Tibial nerve (tissue), 4 donors: ENCODE measurements around the gene CYP24A1. TPM values are rescaled to one million over a fixed set of nuclear protein-coding genes. Genes with fewer than 3 reads are reported as not detected.

Experiments
- DNase-seq, 2 donors: peaks; one replicate each; pipeline ENCODE4 v3.0.0-alpha.2; 2019; ENCODE audit warnings: low spot score in 2 of 2
- H3K27ac ChIP-seq, 4 donors: fragments of 200-600 bp; sonication (generic) in 3 of 4; one replicate each; pipeline ENCODE4 v1.5.1; 2017 to 2019; ENCODE audit warnings: mild to moderate bottlenecking in 1 of 4
- H3K27me3 ChIP-seq, 2 donors: fragments of 200-600 bp; sonication (generic) in 1 of 2; one replicate each; pipeline versions ENCODE4 v1.5.1 to v1.6.0; 2017 to 2019
- H3K36me3 ChIP-seq, 3 donors: fragments of 200-600 bp; sonication (generic); one replicate each; pipeline ENCODE4 v1.5.1; 2018 to 2019
- H3K4me1 ChIP-seq, 4 donors: fragments of 200-600 bp; sonication (generic) in 3 of 4; one replicate each; pipeline ENCODE4 v1.5.1; 2017 to 2019
- H3K4me3 ChIP-seq, 4 donors: fragments of 200-600 bp; sonication (generic) in 3 of 4; one replicate each; pipeline ENCODE4 v1.5.1; 2017 to 2019; ENCODE audit warnings: mild to moderate bottlenecking in 1 of 4, moderate library complexity in 1 of 4
- H3K9me3 ChIP-seq, 4 donors: fragments of 200-600 bp; sonication (generic) in 3 of 4; one replicate each; pipeline ENCODE4 v1.5.1; 2017 to 2019
- EP300 ChIP-seq, 2 donors: sonication (generic); formaldehyde crosslinking; IDR thresholded peaks; one replicate each; pipeline ENCODE4 v1.6.1; 2017; ENCODE audit warnings: antibody characterized with exemption in 2 of 2, mild to moderate bottlenecking in 1 of 2
- POLR2A ChIP-seq, 2 donors: fragments of 450-650 bp; IDR thresholded peaks; one replicate each; pipeline ENCODE4 v1.6.1; 2017; ENCODE audit warnings: antibody characterized with exemption in 2 of 2, mild to moderate bottlenecking in 2 of 2, moderate library complexity in 2 of 2
- WGBS, 2 donors: methylation state at CpG; one replicate each; pipeline ENCODE4 v1.1.5; 2018; 5-methylcytosine and 5-hydroxymethylcytosine counted together
- total RNA-seq, 4 donors: library from RNA; depleted of rRNA; stranded (reverse); fragments of >200 nt; gene quantifications; one replicate each; pipeline ENCODE4 v1.1.0, GENCODE V29; 2016
- TF ChIP-seq, protein P1 (sequence below), 5 experiments: fragments of 200-600 bp in 3 of 5; fragments of 450-650 bp in 2 of 5; sonication (generic) in 3 of 5; IDR thresholded peaks; one replicate each; pipeline ENCODE4 v1.5.1; 2016 to 2019; ENCODE audit warnings: antibody characterized with exemption in 5 of 5, mild to moderate bottlenecking in 3 of 5, moderate library complexity in 2 of 5

Gene CYP24A1
- total RNA-seq, 4 donors from 2014 or later, result not detected

DNA sequence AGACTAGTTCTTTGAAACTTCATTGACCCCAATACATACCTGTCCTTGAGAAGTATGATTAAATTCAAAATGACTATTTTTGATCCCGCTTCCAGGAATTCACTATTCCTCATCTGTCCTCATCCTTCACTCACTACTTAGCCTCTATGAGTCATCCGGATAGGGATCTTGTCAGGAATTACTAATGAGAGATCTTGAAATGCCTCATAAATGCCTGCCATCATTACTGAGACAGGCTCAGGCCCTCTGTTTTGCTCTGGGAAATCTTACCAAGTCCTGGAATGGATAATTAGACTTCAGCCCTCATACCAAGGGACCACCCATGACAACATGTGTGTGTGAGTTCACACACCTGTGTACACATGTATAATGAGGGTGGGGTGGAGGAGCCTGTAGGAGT is 2.8 kb upstream of the CYP24A1 start:
- peaks cover 0 to 54% of the 10 kb centered on the region in 2 donors for H3K27me3 ChIP-seq
- no peak for TF ChIP-seq EP300 (IDR thresholded peaks at IDR 0.05)
- TF ChIP-seq, protein P1, sequence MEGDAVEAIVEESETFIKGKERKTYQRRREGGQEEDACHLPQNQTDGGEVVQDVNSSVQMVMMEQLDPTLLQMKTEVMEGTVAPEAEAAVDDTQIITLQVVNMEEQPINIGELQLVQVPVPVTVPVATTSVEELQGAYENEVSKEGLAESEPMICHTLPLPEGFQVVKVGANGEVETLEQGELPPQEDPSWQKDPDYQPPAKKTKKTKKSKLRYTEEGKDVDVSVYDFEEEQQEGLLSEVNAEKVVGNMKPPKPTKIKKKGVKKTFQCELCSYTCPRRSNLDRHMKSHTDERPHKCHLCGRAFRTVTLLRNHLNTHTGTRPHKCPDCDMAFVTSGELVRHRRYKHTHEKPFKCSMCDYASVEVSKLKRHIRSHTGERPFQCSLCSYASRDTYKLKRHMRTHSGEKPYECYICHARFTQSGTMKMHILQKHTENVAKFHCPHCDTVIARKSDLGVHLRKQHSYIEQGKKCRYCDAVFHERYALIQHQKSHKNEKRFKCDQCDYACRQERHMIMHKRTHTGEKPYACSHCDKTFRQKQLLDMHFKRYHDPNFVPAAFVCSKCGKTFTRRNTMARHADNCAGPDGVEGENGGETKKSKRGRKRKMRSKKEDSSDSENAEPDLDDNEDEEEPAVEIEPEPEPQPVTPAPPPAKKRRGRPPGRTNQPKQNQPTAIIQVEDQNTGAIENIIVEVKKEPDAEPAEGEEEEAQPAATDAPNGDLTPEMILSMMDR (IDR thresholded peaks at IDR 0.05), result no peak
- 75 to 95% methylated on average over 2 of the region's 2 CpGs for WGBS, 2 donors

DNA sequence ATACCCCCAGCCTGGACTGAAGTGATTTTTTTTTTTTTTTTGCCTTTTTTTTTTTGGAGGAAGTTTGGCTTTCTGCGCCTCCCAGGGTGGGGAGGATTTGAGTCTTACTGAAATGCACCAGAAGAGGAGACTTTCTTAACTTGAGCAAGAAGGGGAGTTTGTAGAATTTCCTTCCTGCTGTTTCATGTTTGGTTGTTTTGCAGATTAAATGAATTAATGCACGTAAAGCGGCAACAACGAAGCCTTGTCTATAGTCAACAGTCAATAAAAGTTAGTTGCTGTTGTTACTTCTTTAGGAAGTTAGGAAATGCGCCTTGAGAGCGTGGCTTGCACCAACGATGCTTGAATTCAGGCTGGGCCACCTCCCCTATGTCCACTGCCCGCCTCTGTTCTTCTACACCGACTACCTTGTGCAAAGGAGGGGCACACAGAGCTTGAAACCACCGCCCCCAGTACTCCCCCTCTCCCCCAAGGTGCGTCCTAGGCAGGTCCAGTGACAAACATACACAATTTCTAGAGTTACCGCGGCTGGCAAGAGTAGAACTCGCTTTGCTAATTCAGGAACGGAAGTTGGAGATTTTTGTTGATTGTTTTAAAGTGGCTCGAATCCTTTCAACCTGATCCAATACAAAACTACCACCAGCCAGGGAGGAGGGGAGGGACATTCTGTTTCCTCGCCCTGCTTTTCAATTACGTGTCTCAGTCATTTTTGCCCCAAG is 830 bp upstream of the CYP24A1 start:
- Histone ChIP-seq H3K4me3 (peak overlapping the region in 1 of 4 donors; percentile 11), H3K27ac (no peak overlapping the region), H3K36me3 (no peaks in the 10 kb centered on the region), H3K9me3 (no peaks in the 10 kb centered on the region), H3K27me3 (peaks cover 0 to 73% of the 10 kb centered on the region in 2 donors), H3K4me1 (peaks cover 0 to 24% (median 7%) of the 10 kb centered on the region in 4 donors)
- no peak for TF ChIP-seq POLR2A (IDR thresholded peaks at IDR 0.05)
- no peak for TF ChIP-seq EP300 (IDR thresholded peaks at IDR 0.05)
- TF ChIP-seq, protein P1 (IDR thresholded peaks at IDR 0.05), result no peak
- no peak for DNase-seq
- 12% methylated on average over 18 of the region's 18 CpGs for WGBS, 2 donors

More for the DNA sequence above, 2.8 kb upstream of the CYP24A1 start:
- DNase-seq, result no peak
- Histone ChIP-seq H3K27ac (no peak overlapping the region), H3K36me3 (no peaks in the 10 kb centered on the region), H3K9me3 (no peaks in the 10 kb centered on the region), H3K4me1 (peaks cover 0 to 24% (median 7%) of the 10 kb centered on the region in 4 donors), H3K4me3 (no peak overlapping the region)

DNA sequence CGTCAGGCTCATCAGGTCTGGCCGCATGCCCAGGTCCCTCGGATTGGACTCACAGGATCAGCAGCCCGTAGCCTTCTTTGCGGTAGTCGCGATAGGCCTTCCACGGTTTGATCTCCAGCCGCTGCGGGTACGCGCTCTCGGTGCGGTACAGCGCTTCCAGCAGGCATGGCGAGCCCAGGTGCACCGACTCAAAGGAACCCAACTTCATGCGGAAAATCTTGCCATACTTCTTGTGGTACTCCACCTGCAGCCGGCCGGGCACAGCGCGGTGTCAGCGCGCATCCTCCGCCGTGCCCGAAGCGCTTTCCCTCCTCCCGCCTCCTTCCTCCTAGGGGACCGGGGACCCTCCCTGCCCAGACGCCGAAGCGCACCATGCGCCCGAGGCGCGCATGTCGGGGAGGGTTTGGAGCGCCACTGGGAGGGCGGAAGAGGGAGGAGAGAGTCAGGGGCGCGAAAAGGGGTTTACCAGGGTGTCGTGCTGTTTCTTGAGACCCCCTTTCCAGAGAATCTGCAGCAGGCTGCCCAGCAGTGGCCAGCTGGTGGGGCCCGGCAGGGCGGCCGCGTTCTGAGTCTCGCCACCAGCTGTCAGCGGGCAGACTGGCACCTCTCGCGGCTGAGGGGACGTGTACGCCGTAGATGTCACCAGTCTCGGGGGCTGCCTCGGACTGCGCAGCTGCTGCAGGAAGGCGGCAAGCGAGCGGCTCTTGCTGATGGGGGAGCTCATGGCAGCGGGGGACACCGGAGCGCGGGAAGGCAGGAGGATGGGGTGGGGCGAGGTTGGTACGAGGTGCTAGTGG is 732 bp downstream of the CYP24A1 start:
- Histone ChIP-seq H3K4me3 (peak overlapping the region in 1 of 4 donors; percentile 23), H3K27me3 (peaks cover 0 to 83% of the 10 kb centered on the region in 2 donors), H3K9me3 (no peaks in the 10 kb centered on the region), H3K36me3 (no peaks in the 10 kb centered on the region), H3K4me1 (peaks cover 0 to 24% (median 7%) of the 10 kb centered on the region in 4 donors), H3K27ac (no peak overlapping the region)
- WGBS, 2 donors, result 2% methylated on average over 49 to 63 of the region's 66 CpGs
- no peak for DNase-seq
- TF ChIP-seq, protein P1 (IDR thresholded peaks at IDR 0.05), result no peak

DNA sequence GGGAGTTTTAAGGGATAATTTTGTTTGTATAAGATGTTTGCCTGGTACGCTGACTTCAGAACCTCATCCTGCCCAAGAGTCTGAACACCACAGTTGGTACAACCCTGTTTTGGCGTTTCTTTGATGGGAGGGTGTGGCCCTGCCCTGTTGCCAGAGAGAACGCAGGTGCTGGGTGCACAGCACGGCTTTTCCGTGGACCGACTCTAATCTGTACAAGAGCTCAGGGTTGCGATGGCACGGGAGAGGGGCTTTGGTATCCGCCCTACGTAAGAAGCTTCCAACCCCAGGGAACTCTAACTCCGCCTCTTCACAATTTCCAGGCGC is 1.3 kb downstream of the CYP24A1 start:
- H3K27me3 ChIP-seq, result peaks cover 0 to 88% of the 10 kb centered on the region in 2 donors
- no peak overlapping the region for H3K27ac ChIP-seq
- 10 to 16% methylated on average over 11 to 12 of the region's 12 CpGs for WGBS, 2 donors
- no peaks in the 10 kb centered on the region for H3K36me3 ChIP-seq
- TF ChIP-seq POLR2A (IDR thresholded peaks at IDR 0.05) (no peak), EP300 (IDR thresholded peaks at IDR 0.05) (no peak)
- TF ChIP-seq, protein P1 (IDR thresholded peaks at IDR 0.05), result no peak
- H3K4me3 ChIP-seq, result no peak overlapping the region
- H3K4me1 ChIP-seq, result peaks cover 0 to 24% (median 7%) of the 10 kb centered on the region in 4 donors
- DNase-seq, result no peak
- no peaks in the 10 kb centered on the region for H3K9me3 ChIP-seq

DNA sequence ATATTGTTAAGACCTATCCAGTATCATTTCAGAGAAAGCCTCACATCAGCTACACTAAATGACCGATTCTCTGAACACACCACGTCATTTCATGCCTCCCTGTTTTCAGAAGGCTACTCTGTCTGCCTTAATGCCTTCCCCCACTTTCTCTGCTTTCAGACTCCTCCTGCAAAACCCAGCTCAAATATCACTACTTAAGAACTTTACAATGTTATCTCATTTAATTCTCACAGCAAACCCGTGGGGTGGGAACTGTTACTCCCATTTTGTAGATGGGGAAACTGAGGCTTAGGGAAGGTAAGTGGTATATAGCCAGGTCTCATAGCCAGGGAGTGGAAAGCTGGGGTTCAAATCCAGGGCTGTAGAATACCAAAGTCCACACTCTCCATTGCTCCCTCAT is 2.8 kb downstream of the CYP24A1 start:
- WGBS, 2 donors, result 43 to 54% methylated on average over 3 of the region's 3 CpGs
- TF ChIP-seq EP300 (IDR thresholded peaks at IDR 0.05) (no peak), POLR2A (IDR thresholded peaks at IDR 0.05) (no peak)
- TF ChIP-seq, protein P1 (IDR thresholded peaks at IDR 0.05), result no peak
- no peaks in the 10 kb centered on the region for H3K9me3 ChIP-seq
- H3K4me3 ChIP-seq, result no peak overlapping the region
- H3K4me1 ChIP-seq, result peaks cover 0 to 24% (median 7%) of the 10 kb centered on the region in 4 donors
- DNase-seq, result no peak
- H3K36me3 ChIP-seq, result no peaks in the 10 kb centered on the region
- no peak overlapping the region for H3K27ac ChIP-seq
- H3K27me3 ChIP-seq, result peaks cover 0 to 86% of the 10 kb centered on the region in 2 donors
